OCI-LY1 (cell line): Measurements from ENCODE around the gene SNAPC4.

Experiments used
- CTCF ChIP-seq: fragments of 200-600 bp; sonication (generic), shearing (Covaris generic); IDR thresholded peaks from 2 replicates; pipeline ENCODE4 v1.5.1; 2017; ENCODE audit warnings: mild to moderate bottlenecking, antibody characterized with exemption, low read length, moderate library complexity, mixed read lengths
- EZH2 ChIP-seq: fragments of 200-600 bp; sonication (generic), shearing (Covaris generic); IDR thresholded peaks from 2 replicates; pipeline ENCODE4 v1.8.0; 2017; ENCODE audit warnings: borderline replicate concordance, mixed run types, mild to moderate bottlenecking, antibody characterized with exemption, low read length, moderate library complexity, mixed read lengths

- no peak for TF ChIP-seq CTCF
- TF ChIP-seq EZH2, result no peak
These were observed 34.2 kb downstream of the SNAPC4 start for GRCh38 chr9:136365775-136366222.
